GM21367 (cell line): ENCODE results near the gene RAPGEF3.
A peak's percentile ranks its signal among the peaks of the same experiment; 100 is the strongest.

Source experiments
- ATAC-seq: cut with Tn5 transposase; IDR thresholded peaks from one replicate; pipeline ENCODE4 v1.9.1; 2021; ENCODE audit not compliant: unreplicated experiment

The RAPGEF3 gene

DNA sequence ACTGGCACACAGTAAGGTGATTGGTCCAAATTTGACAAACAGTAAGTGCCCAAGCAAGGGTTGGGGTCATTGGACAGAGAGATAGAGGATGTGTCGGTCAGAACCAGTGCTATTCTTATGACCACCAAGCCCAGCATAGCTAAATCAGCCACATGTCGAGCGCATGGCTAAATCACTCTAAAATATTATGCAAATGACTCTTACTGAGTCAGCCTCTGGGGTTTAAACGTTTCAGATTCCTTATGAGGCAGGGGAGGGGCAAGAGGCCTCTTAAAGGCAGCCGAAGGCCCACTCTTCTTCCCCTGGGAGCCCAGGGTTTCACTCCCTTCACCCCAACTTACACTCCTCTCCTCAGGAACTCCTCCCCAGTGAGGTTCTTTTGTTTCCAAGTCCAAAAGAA is 32.8 kb downstream of the RAPGEF3 start:
- ATAC-seq: peak; percentile 84

DNA sequence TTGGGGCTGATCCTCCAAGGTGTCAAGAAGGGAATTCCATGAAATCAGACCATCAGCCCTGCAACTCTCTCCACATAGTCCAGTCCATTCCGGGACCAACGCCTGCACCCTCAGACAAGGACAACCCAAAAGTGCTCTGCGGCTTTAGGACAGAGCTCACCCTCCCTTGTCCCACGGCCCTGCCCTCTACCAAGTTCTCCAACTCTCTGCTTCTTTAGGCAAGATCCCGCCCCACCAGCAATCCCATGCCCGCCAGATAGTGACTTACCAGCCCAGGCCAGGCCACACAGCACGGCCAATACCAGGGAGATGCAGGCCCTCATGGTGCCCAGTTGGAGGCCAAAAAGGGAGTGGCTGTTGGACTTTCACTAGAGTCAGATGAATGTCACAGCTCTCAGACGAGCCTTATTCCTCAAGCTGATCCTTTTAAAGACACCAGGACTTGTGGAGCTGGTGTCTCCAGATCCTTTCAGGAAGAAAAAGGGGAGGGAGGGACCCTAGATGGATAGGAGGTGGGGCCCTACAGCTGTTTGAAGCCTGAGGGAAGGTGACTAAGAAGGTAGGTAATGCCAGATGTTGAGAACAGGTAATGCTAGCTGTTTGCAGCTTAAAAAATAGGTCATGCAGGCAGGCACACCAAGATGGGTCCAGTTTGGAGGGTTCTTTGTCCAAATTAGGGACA is 33.4 kb downstream of the RAPGEF3 start, which contains the start of gene ENDOU:
Gene ENDOU (minus strand): TSS at position 400 of the 682 bp plus-strand sequence. CDS start 77 bp downstream, at position 323.
- ATAC-seq: no peak

DNA sequence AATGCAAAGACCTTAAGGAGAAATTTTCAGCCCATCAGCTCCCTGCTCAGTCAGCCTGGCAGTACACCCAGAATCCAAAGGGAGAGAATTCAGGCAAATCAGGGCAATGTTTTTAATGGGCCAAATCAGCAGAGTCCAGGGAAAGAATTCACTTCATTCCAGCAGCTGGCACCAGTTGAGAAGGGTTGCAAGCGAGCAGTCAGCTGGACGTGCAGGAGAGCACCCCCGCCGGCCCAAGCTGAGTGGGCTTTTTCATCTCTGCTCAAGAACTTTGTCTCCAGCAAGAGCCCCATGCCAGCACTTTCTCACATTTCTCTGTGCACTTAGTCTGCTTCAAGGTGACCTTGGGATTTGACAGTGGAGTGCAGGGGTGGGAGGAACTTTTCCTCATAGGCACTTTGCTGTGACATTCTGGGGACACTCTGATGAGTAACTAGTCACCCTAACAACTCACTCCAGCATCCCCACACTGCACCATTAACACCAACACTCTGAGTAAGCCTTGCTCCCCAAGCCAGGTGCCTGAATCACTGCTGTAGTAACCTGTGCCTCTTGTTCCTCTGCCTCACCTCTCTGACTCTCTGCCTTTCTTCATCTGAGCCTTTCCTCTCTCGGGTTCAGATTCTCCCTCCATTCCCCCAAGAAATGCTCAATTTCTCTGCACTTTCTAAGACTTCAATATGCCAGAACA is 35.6 kb downstream of the RAPGEF3 start:
- ATAC-seq: no peak

- ATAC-seq: no peak
These were observed 36.4 kb downstream of the RAPGEF3 start for GRCh38 chr12:47722136-47722834.

- ATAC-seq: no peak
These were observed 37.2 kb downstream of the RAPGEF3 start for GRCh38 chr12:47721431-47721973.

- ATAC-seq: no peak
These were observed 40.1 kb downstream of the RAPGEF3 start for GRCh38 chr12:47718531-47718930.

DNA sequence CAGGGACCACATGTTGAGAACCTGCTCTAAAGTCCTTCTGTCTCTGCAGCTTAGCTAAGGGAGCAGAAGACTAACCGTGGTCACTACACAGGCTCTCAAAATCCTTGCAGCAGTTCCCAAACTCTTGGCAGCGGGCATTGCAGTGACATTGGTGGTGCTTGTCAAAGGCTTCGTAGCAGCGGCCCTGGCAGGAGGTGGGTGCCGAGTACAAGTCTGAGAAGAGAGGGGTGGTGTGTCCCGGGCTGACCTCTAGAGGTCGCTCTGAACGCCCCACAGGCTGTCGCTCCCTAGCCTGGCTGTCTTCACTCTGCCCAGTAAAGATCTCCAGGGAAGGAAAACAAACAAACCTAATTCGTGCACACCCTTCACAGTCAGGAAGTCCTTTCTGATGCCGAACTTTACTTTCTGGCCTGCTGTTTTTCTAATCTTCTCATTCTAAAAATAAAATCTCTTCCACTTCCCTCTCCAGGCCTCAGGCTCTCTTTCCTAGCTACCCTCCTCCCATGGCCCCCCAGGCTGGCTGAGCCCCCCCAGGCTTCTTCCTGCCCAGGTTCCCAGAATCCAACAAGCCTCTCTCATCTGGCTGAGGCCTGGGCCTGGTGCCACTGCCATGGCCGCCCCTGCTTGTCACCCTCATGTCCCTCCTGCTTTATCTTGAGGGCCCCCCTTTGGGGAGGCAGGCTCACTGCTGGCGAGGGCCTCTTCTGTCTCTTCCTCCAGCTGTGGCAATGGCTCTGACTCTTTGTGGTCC is 41.1 kb downstream of the RAPGEF3 start:
- no peak for ATAC-seq

GRCh38 chr12:47717046-47717442 is 41.6 kb downstream of the RAPGEF3 start:
- ATAC-seq: no peak

- no peak for ATAC-seq
These were observed 42.7 kb downstream of the RAPGEF3 start for GRCh38 chr12:47715877-47716548.

GRCh38 chr12:47715393-47715876 is 43.2 kb downstream of the RAPGEF3 start:
- ATAC-seq: peak; percentile 66

DNA sequence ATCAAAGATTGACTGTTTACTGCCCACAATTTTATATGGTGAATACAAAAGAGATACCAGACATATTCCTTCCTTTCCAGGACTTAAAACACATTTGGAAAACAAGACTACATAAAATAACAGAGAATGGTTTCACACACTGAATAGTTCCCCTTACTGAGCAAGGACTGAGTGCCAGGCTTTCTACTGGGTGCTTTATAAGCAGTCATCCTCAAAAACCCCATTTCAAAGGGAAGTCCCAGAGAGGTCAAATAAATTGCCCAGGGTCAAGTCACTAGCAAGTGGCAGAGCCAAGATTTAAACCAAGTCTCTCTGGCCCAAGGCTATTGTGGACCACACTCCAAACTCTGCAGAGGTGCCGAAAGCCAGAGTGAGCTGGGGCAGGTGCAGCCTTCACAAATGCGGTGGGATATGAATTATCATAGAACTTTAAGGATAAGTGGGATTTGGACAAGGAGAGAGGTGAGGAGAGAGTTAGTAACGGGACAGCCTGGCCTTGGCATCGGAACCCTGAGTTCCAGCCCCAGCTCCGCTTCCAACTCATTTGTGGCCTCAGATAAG is 43.8 kb downstream of the RAPGEF3 start:
- ATAC-seq: no peak

GRCh38 chr12:47712171-47712570 is 46.5 kb downstream of the RAPGEF3 start:
- ATAC-seq: no peak

DNA sequence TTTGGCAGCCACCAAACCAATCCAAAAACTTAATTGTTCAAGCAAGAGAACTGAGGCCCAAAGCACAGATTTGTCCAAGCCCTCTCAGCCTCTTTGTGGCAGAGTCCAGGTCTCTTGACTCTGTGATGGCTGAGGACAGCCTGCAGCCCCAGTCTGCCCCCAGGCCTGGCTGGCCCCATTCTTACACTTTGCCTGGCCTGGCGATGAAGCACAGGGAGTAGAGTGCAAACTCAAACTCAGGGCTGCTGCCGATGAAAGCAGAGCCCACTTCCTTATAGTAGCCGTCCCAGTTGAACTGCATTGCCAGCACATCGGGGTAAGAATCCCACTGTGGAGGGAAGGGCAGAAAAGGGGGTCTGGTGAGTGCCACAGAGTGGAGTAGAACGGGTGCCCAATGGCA is 47.2 kb downstream of the RAPGEF3 start:
- no peak for ATAC-seq

DNA sequence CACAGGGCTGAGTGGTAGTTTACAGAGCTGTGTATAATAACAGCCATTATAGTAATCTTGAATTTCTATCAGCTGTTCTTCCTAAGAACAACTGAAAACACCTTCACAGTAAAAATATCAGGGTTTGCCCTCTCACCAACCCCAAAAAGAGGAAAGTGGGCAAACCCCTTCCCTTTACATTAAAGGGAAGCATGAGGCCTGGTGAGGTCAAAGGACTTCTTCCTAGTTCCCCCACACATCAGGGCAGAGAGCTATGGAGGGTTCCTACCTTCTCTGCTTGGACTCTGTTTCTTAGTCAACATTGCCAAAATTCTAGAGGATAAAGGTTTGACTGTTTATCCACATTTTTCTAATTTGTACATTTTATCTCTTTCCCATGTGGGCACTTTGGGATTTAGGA is 48.4 kb downstream of the RAPGEF3 start:
- no peak for ATAC-seq

DNA sequence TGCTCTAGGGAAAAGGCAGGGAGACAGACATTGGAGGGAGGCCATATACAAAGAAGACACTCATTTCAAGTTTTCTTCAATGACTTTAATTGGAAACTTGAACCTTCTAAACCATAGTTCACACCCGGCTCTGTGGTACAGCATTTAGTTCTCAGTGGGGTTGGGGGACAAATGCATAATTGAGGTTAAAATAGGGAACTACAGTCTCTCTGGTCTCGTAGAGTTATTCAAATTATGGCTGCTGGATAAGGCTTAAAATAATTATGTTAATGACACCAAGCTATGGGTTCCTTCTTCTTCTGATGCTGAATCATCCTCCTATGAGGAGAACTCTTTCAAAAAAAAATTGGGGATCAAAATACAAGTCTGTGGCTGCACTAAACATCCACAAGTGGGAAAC is 49.0 kb downstream of the RAPGEF3 start:
- ATAC-seq: no peak

GRCh38 chr12:47709237-47709636 is 49.4 kb downstream of the RAPGEF3 start:
- no peak for ATAC-seq

GRCh38 chr12:47707905-47708543 is 50.7 kb downstream of the RAPGEF3 start:
- no peak for ATAC-seq

DNA sequence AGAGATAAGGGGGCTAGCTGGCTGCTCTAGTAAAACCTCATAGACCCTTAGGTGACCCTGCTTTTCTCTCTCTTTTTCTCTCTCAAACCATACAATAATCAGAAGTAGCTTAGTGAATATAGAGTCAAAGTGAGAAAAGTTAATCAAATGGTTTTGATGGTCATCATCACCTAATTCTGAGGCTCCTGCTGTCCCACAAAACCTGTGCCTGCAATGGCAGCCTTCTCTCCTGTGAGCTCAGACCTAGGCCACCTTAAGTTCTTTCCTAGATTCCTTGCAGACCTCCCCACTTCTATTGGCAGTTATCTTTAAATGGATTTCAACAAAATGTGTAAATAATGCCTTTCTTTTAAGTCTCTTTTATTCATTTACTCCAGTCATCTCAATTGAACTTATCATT is 51.3 kb downstream of the RAPGEF3 start:
- ATAC-seq: no peak
